Neural crest cell (in vitro differentiated cells): ENCODE measurements around the gene ILK. TPM values are rescaled to one million over a fixed set of nuclear protein-coding genes. Genes with fewer than 3 reads are reported as not detected.
A peak's percentile ranks its signal among the peaks of the same experiment; 100 is the strongest.

Experiments used
- DNase-seq: peaks from one replicate; pipeline ENCODE4 v3.0.0; 2021; ENCODE audit warnings: low read depth, mixed read lengths, low spot score
- H3K27ac Mint-ChIP-seq: one replicate; pipeline ENCODE4 v1.8.0; 2021; ENCODE audit warnings: mild to moderate bottlenecking, mixed read lengths; ENCODE audit not compliant: unreplicated experiment
- H3K27me3 Mint-ChIP-seq: 2 replicates; pipeline ENCODE4 v1.8.0; 2021; ENCODE audit warnings: low read depth, mild to moderate bottlenecking, mixed read lengths
- H3K36me3 Mint-ChIP-seq: 2 replicates; pipeline ENCODE4 v1.8.0; 2021; ENCODE audit warnings: low read depth, mild to moderate bottlenecking, mixed read lengths
- H3K4me1 Mint-ChIP-seq: 2 replicates; pipeline ENCODE4 v1.8.0; 2021; ENCODE audit warnings: mixed read lengths
- H3K4me3 Mint-ChIP-seq: one replicate; pipeline ENCODE4 v1.8.0; 2021; ENCODE audit warnings: mild to moderate bottlenecking, mixed read lengths
- H3K9me3 Mint-ChIP-seq: 2 replicates; pipeline ENCODE4 v1.8.0; 2021; ENCODE audit warnings: mixed read lengths
- total RNA-seq: library from RNA; stranded (reverse); gene quantifications from 2 replicates; pipeline ENCODE4 v1.2.1, GENCODE V29; 2021
- TF ChIP-seq, protein P1 (sequence below): fragments of 200-600 bp; sonication (generic); conservative IDR thresholded peaks from 2 replicates; pipeline ENCODE4 v1.5.0; 2021; ENCODE audit warnings: antibody characterized with exemption, mild to moderate bottlenecking

The ILK gene
- total RNA-seq, 1 donor from 2014 or later = 121 TPM

- no peaks in the 10 kb centered on the region for H3K4me1 Mint-ChIP-seq
- H3K9me3 Mint-ChIP-seq = no peaks in the 10 kb centered on the region
- peaks cover 6% of the 10 kb centered on the region for H3K36me3 Mint-ChIP-seq
- no peaks in the 10 kb centered on the region for H3K27me3 Mint-ChIP-seq
- peak overlapping the region; percentile 36 for H3K4me3 Mint-ChIP-seq
- no peak overlapping the region for H3K27ac Mint-ChIP-seq
- no peak for DNase-seq
- TF ChIP-seq, protein P1, sequence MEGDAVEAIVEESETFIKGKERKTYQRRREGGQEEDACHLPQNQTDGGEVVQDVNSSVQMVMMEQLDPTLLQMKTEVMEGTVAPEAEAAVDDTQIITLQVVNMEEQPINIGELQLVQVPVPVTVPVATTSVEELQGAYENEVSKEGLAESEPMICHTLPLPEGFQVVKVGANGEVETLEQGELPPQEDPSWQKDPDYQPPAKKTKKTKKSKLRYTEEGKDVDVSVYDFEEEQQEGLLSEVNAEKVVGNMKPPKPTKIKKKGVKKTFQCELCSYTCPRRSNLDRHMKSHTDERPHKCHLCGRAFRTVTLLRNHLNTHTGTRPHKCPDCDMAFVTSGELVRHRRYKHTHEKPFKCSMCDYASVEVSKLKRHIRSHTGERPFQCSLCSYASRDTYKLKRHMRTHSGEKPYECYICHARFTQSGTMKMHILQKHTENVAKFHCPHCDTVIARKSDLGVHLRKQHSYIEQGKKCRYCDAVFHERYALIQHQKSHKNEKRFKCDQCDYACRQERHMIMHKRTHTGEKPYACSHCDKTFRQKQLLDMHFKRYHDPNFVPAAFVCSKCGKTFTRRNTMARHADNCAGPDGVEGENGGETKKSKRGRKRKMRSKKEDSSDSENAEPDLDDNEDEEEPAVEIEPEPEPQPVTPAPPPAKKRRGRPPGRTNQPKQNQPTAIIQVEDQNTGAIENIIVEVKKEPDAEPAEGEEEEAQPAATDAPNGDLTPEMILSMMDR = no peak
These were observed 13.1 kb downstream of the ILK start for GRCh38 chr11:6616596-6617250.

DNA sequence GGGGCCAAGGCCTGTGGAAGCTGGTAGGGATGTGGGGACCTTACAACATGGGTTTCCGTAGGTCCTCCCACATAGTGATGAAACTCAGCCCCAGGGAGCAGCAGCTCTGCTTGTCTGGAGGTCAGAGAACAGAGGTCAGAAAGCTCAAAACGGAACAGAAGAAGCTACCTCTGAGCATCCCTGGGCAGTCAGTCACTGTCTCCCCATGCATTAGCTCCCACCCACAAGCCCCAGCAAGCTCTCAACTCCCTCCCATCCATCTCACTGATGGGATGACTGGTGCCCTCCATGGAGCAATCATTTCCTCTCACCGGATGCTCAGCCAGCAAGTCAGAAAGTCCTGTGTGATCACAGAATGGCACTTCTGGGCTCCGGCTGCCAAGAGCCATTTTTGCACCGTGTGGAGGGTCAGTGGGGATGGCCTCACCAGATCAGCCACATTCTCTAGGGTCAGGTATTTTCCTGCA is 13.8 kb downstream of the ILK start:
- Mint-ChIP-seq H3K36me3 (peaks cover 6% of the 10 kb centered on the region), H3K4me3 (peak overlapping the region; percentile 36), H3K9me3 (no peaks in the 10 kb centered on the region), H3K4me1 (no peaks in the 10 kb centered on the region), H3K27ac (no peak overlapping the region), H3K27me3 (no peaks in the 10 kb centered on the region)
- DNase-seq = no peak
- TF ChIP-seq, protein P1 = no peak

- TF ChIP-seq, protein P1 = no peak
- H3K4me3 Mint-ChIP-seq = no peak overlapping the region
- DNase-seq = no peak
- no peaks in the 10 kb centered on the region for H3K9me3 Mint-ChIP-seq
- no peak overlapping the region for H3K27ac Mint-ChIP-seq
- H3K36me3 Mint-ChIP-seq = peaks cover 6% of the 10 kb centered on the region
- H3K27me3 Mint-ChIP-seq = no peaks in the 10 kb centered on the region
- no peaks in the 10 kb centered on the region for H3K4me1 Mint-ChIP-seq
These were observed 14.8 kb downstream of the ILK start for GRCh38 chr11:6618117-6619003.

- Mint-ChIP-seq H3K27ac (no peak within 1 kb of the TSS), H3K4me1 (no peaks in the 10 kb centered on the region), H3K36me3 (peaks cover 6% of the 10 kb centered on the region), H3K9me3 (no peaks in the 10 kb centered on the region), H3K27me3 (no peaks in the 10 kb centered on the region), H3K4me3 (no peak within 1 kb of the TSS)
- DNase-seq = peak; percentile 78
- TF ChIP-seq, protein P1 = no peak
These were observed 15.6 kb downstream of the ILK start, which contains the start of gene TPP1 for GRCh38 chr11:6619004-6619745. Gene TPP1 (minus strand): TSS chr11:6619422. CDS start chr11:6619400, 22 bp downstream.

GRCh38 chr11:6620636-6621035 is 17.1 kb downstream of the ILK start:
- H3K27ac Mint-ChIP-seq = no peak overlapping the region
- DNase-seq = no peak
- no peaks in the 10 kb centered on the region for H3K27me3 Mint-ChIP-seq
- H3K36me3 Mint-ChIP-seq = peaks cover 8% of the 10 kb centered on the region
- TF ChIP-seq, protein P1 = no peak
- H3K4me3 Mint-ChIP-seq = no peak overlapping the region
- no peaks in the 10 kb centered on the region for H3K4me1 Mint-ChIP-seq
- H3K9me3 Mint-ChIP-seq = no peaks in the 10 kb centered on the region
